Measurements from ENCODE around the gene ZNF236. TPM values are rescaled to one million over a fixed set of nuclear protein-coding genes. Genes with fewer than 3 reads are reported as not detected.
A peak's percentile ranks its signal among the peaks of the same experiment; 100 is the strongest.

ZNF236 gene
- total and polyA plus RNA-seq, 2 of the 13 experiments (the other 11 are each of a cell fraction or from before 2014, with no cell fraction given): 3.0 to 7.2 TPM

DNA sequence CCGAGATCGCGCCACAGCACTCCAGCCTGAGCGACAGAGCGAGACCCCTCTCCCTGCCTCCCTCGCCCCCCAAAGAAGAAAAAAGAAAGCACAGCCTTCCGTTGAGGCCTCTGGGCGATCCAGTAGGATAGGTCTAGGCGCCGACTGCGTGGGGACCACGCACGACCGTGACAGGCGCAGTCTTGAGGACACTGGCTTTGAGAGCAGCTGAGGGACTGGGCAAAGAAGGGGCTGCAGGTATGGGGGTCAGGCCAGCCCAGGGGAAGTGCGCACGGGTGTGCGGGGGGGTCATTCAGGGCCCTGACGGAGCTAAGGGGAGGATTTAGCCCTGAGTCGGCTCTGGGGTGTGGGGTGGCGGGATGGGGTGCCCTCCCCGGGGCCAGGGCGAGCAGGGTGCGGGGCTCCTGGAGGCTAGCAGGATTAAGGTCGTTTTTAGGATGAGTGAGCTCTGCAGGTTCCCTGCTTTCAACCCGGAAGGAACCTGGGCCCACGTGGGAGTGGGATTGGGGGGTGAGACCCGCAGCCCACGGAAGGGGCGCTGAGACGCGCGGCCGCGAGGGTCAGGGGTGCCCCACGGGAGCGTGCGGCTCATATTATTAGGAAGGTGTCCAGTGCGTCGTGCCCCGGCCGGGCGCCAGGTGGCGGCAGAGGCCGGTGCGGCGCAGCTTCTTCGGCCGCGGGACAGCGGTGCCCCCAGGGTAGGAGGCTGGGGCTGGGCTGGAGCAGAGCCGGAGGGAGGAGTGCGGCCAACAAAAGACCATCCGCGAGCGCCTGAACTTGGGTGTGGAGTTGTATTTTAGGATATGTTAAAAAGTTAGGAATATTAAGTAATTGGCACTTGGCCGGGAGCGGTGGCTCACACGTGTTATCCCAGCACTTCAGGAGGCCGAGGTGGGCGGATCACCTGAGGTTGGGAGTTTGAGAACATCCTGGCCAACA lies 20.5 kb upstream of the ZNF236 start (continued):
- TF ChIP-seq, protein P1, sequence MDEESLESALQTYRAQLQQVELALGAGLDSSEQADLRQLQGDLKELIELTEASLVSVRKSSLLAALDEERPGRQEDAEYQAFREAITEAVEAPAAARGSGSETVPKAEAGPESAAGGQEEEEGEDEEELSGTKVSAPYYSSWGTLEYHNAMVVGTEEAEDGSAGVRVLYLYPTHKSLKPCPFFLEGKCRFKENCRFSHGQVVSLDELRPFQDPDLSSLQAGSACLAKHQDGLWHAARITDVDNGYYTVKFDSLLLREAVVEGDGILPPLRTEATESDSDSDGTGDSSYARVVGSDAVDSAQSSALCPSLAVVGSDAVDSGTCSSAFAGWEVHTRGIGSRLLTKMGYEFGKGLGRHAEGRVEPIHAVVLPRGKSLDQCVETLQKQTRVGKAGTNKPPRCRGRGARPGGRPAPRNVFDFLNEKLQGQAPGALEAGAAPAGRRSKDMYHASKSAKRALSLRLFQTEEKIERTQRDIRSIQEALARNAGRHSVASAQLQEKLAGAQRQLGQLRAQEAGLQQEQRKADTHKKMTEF (CRISPR knock-in tag; IDR thresholded peaks at IDR 0.05): peak; percentile 52; the same call in 1 of the 2 replicates
- TF ChIP-seq, protein P2, sequence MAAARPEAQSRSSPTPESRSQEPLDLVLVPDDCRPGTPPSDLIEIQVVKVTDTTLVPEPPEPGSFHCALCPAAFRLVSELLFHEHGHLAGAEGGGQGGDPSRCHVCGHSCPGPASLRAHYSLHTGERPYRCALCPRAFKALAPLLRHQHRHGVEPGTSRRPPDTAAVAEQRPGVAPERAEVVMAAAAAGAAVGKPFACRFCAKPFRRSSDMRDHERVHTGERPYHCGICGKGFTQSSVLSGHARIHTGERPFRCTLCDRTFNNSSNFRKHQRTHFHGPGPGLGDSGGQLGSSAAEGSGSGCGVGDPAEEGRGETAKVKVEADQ (CRISPR knock-in tag; IDR thresholded peaks at IDR 0.05; ENCODE audit: borderline replicate concordance): no peak
- TF ChIP-seq PHF8 (CRISPR knock-in tag; IDR thresholded peaks at IDR 0.05) (peak; percentile 24; the same call in 1 of the 2 replicates), SALL1 (CRISPR knock-in tag; IDR thresholded peaks at IDR 0.05) (peak; percentile 47; the same call in 1 of the 2 replicates), SRSF9 (IDR thresholded peaks at IDR 0.05; ENCODE audit: borderline replicate concordance, insufficient read depth, low read depth, low read length, poor library complexity, severe bottlenecking) (no peak), NR2F6 (IDR thresholded peaks at IDR 0.05) (no peak), NR2F6 (CRISPR knock-in tag; IDR thresholded peaks at IDR 0.05) (no peak), MYC (CRISPR knock-in tag; IDR thresholded peaks at IDR 0.05; ENCODE audit: borderline replicate concordance) (peak; percentile 53; the same call in 1 of the 2 replicates), ZBTB8A (CRISPR knock-in tag; IDR thresholded peaks at IDR 0.05; ENCODE audit: borderline replicate concordance, low read depth) (no peak), SAFB2 (CRISPR knock-in tag; IDR thresholded peaks at IDR 0.05; ENCODE audit: borderline replicate concordance, low read depth) (no peak), ZNF510 (CRISPR knock-in tag; IDR thresholded peaks at IDR 0.05; ENCODE audit: low read depth) (no peak), ZNF878 (CRISPR knock-in tag; IDR thresholded peaks at IDR 0.05) (no peak), ZBTB7B (CRISPR knock-in tag; IDR thresholded peaks at IDR 0.05) (peak; percentile 67; the same call in 1 of the 2 replicates), PHF21A (CRISPR knock-in tag; IDR thresholded peaks at IDR 0.05) (0 out of 2 replicates have a peak, but pooled peaks have one; percentile 21), ATAD3A (CRISPR knock-in tag; IDR thresholded peaks at IDR 0.05) (no peak), ZBTB3 (CRISPR knock-in tag; IDR thresholded peaks at IDR 0.05; ENCODE audit: borderline replicate concordance, low read depth) (no peak), PRPF4 (IDR thresholded peaks at IDR 0.05; ENCODE audit: low read depth, low read length, poor library complexity, severe bottlenecking) (no peak), ATM (IDR thresholded peaks at IDR 0.05; ENCODE audit: borderline replicate concordance) (no peak), RAD21 (CRISPR knock-in tag; IDR thresholded peaks at IDR 0.05) (peak; percentile 82)
- TF ChIP-seq, protein P3, sequence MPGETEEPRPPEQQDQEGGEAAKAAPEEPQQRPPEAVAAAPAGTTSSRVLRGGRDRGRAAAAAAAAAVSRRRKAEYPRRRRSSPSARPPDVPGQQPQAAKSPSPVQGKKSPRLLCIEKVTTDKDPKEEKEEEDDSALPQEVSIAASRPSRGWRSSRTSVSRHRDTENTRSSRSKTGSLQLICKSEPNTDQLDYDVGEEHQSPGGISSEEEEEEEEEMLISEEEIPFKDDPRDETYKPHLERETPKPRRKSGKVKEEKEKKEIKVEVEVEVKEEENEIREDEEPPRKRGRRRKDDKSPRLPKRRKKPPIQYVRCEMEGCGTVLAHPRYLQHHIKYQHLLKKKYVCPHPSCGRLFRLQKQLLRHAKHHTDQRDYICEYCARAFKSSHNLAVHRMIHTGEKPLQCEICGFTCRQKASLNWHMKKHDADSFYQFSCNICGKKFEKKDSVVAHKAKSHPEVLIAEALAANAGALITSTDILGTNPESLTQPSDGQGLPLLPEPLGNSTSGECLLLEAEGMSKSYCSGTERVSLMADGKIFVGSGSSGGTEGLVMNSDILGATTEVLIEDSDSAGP (CRISPR knock-in tag; IDR thresholded peaks at IDR 0.05; ENCODE audit: borderline replicate concordance): peak; percentile 57; the same call in 1 of the 2 replicates
- TF ChIP-seq, protein P4, sequence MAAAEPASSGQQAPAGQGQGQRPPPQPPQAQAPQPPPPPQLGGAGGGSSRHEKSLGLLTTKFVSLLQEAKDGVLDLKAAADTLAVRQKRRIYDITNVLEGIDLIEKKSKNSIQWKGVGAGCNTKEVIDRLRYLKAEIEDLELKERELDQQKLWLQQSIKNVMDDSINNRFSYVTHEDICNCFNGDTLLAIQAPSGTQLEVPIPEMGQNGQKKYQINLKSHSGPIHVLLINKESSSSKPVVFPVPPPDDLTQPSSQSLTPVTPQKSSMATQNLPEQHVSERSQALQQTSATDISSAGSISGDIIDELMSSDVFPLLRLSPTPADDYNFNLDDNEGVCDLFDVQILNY (CRISPR knock-in tag; conservative IDR thresholded peaks at IDR 0.05): no peak
- TF ChIP-seq, protein P5, sequence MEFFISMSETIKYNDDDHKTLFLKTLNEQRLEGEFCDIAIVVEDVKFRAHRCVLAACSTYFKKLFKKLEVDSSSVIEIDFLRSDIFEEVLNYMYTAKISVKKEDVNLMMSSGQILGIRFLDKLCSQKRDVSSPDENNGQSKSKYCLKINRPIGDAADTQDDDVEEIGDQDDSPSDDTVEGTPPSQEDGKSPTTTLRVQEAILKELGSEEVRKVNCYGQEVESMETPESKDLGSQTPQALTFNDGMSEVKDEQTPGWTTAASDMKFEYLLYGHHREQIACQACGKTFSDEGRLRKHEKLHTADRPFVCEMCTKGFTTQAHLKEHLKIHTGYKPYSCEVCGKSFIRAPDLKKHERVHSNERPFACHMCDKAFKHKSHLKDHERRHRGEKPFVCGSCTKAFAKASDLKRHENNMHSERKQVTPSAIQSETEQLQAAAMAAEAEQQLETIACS (CRISPR knock-in tag; IDR thresholded peaks at IDR 0.05): peak; percentile 58
- TF ChIP-seq, protein P6, sequence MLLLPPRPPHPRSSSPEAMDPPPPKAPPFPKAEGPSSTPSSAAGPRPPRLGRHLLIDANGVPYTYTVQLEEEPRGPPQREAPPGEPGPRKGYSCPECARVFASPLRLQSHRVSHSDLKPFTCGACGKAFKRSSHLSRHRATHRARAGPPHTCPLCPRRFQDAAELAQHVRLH (CRISPR knock-in tag; IDR thresholded peaks at IDR 0.05; ENCODE audit: borderline replicate concordance, low read depth): peak; percentile 59; the same call in 1 of the 2 replicates
